Stimulated activated naive CD8-positive, alpha-beta T cell treated with anti-CD3 and anti-CD28 coated beads, Interleukin-15, Interleukin-2, amounts not matched to agents 100 ng/mL and 50 ng/mL, for 24 hours (primary cell): ENCODE results near the gene HAUS7.

Source experiments
- H3K27ac Mint-ChIP-seq: one replicate; pipeline ENCODE4 v1.8.0; 2021; ENCODE audit warnings: mild to moderate bottlenecking, mixed read lengths
- H3K27me3 Mint-ChIP-seq: one replicate; pipeline ENCODE4 v1.8.0; 2021; ENCODE audit warnings: mixed read lengths
- H3K36me3 Mint-ChIP-seq: one replicate; pipeline ENCODE4 v1.8.0; 2021; ENCODE audit warnings: low read depth, mixed read lengths
- H3K4me1 Mint-ChIP-seq: one replicate; pipeline ENCODE4 v1.8.0; 2021; ENCODE audit warnings: low read depth, mixed read lengths
- H3K4me3 Mint-ChIP-seq: one replicate; pipeline ENCODE4 v1.8.0; 2021; ENCODE audit warnings: mild to moderate bottlenecking, mixed read lengths
- H3K9me3 Mint-ChIP-seq: one replicate; pipeline ENCODE4 v1.8.0; 2021; ENCODE audit warnings: mixed read lengths

The HAUS7 gene

GRCh38 chrX:153445856-153446635, 24.3 kb downstream of the HAUS7 start, which contains the start of gene TREX2:
TSS of gene TREX2 (minus strand) at chrX:153446056. CDS start at chrX:153445430, 626 bp downstream.
- H3K4me3 Mint-ChIP-seq: no peak within 1 kb of the TSS

GRCh38 chrX:153445106-153445855, 25.1 kb downstream of the HAUS7 start:
- H3K27me3 Mint-ChIP-seq: no peaks in the 10 kb centered on the region
- H3K27ac Mint-ChIP-seq: no peak overlapping the region
- H3K36me3 Mint-ChIP-seq: no peaks in the 10 kb centered on the region
- no peak overlapping the region for H3K4me3 Mint-ChIP-seq
- H3K4me1 Mint-ChIP-seq: no peaks in the 10 kb centered on the region
- no peaks in the 10 kb centered on the region for H3K9me3 Mint-ChIP-seq

More at GRCh38 chrX:153445856-153446635, 24.3 kb downstream of the HAUS7 start, which contains the start of gene TREX2:
- peaks cover 1% of the 10 kb centered on the region for H3K36me3 Mint-ChIP-seq
- H3K4me1 Mint-ChIP-seq: no peaks in the 10 kb centered on the region
- H3K27ac Mint-ChIP-seq: no peak within 1 kb of the TSS
- H3K9me3 Mint-ChIP-seq: no peaks in the 10 kb centered on the region
- H3K27me3 Mint-ChIP-seq: no peaks in the 10 kb centered on the region

GRCh38 chrX:153444333-153445011, 25.9 kb downstream of the HAUS7 start:
- H3K27ac Mint-ChIP-seq: no peak overlapping the region
- H3K4me3 Mint-ChIP-seq: no peak overlapping the region
- H3K9me3 Mint-ChIP-seq: no peaks in the 10 kb centered on the region
- H3K4me1 Mint-ChIP-seq: no peaks in the 10 kb centered on the region
- no peaks in the 10 kb centered on the region for H3K36me3 Mint-ChIP-seq
- H3K27me3 Mint-ChIP-seq: no peaks in the 10 kb centered on the region

GRCh38 chrX:153443476-153444332, 26.7 kb downstream of the HAUS7 start:
- no peaks in the 10 kb centered on the region for H3K36me3 Mint-ChIP-seq
- H3K27me3 Mint-ChIP-seq: no peaks in the 10 kb centered on the region
- H3K9me3 Mint-ChIP-seq: no peaks in the 10 kb centered on the region
- H3K4me3 Mint-ChIP-seq: no peak overlapping the region
- H3K4me1 Mint-ChIP-seq: no peaks in the 10 kb centered on the region
- H3K27ac Mint-ChIP-seq: no peak overlapping the region

GRCh38 chrX:153442463-153442862, 27.9 kb downstream of the HAUS7 start:
- H3K9me3 Mint-ChIP-seq: no peaks in the 10 kb centered on the region
- H3K27ac Mint-ChIP-seq: no peak overlapping the region
- no peaks in the 10 kb centered on the region for H3K4me1 Mint-ChIP-seq
- no peaks in the 10 kb centered on the region for H3K27me3 Mint-ChIP-seq
- no peaks in the 10 kb centered on the region for H3K36me3 Mint-ChIP-seq
- no peak overlapping the region for H3K4me3 Mint-ChIP-seq

- H3K9me3 Mint-ChIP-seq: no peaks in the 10 kb centered on the region
- no peak overlapping the region for H3K4me3 Mint-ChIP-seq
- no peaks in the 10 kb centered on the region for H3K4me1 Mint-ChIP-seq
- H3K36me3 Mint-ChIP-seq: no peaks in the 10 kb centered on the region
- no peak overlapping the region for H3K27ac Mint-ChIP-seq
- no peaks in the 10 kb centered on the region for H3K27me3 Mint-ChIP-seq
Observed at GRCh38 chrX:153441981-153442380, 28.4 kb downstream of the HAUS7 start.

GRCh38 chrX:153441296-153441695, 29.1 kb downstream of the HAUS7 start:
- no peak overlapping the region for H3K4me3 Mint-ChIP-seq
- no peaks in the 10 kb centered on the region for H3K36me3 Mint-ChIP-seq
- H3K27me3 Mint-ChIP-seq: no peaks in the 10 kb centered on the region
- no peaks in the 10 kb centered on the region for H3K9me3 Mint-ChIP-seq
- H3K27ac Mint-ChIP-seq: no peak overlapping the region
- no peaks in the 10 kb centered on the region for H3K4me1 Mint-ChIP-seq

GRCh38 chrX:153440556-153441135, 29.7 kb downstream of the HAUS7 start:
- Mint-ChIP-seq H3K4me1 (no peaks in the 10 kb centered on the region), H3K27me3 (no peaks in the 10 kb centered on the region), H3K27ac (no peak overlapping the region), H3K4me3 (no peak overlapping the region), H3K9me3 (no peaks in the 10 kb centered on the region), H3K36me3 (no peaks in the 10 kb centered on the region)

GRCh38 chrX:153439977-153440376, 30.4 kb downstream of the HAUS7 start:
- Mint-ChIP-seq H3K4me3 (no peak overlapping the region), H3K4me1 (no peaks in the 10 kb centered on the region), H3K9me3 (no peaks in the 10 kb centered on the region), H3K27me3 (no peaks in the 10 kb centered on the region), H3K36me3 (no peaks in the 10 kb centered on the region), H3K27ac (no peak overlapping the region)

GRCh38 chrX:153438532-153438931, 31.8 kb downstream of the HAUS7 start:
- H3K9me3 Mint-ChIP-seq: no peaks in the 10 kb centered on the region
- no peak overlapping the region for H3K27ac Mint-ChIP-seq
- no peaks in the 10 kb centered on the region for H3K4me1 Mint-ChIP-seq
- H3K36me3 Mint-ChIP-seq: no peaks in the 10 kb centered on the region
- H3K4me3 Mint-ChIP-seq: no peak overlapping the region
- H3K27me3 Mint-ChIP-seq: no peaks in the 10 kb centered on the region

GRCh38 chrX:153435845-153436244, 34.5 kb downstream of the HAUS7 start:
- Mint-ChIP-seq H3K4me1 (no peaks in the 10 kb centered on the region), H3K27ac (no peak overlapping the region), H3K4me3 (no peak overlapping the region), H3K36me3 (no peaks in the 10 kb centered on the region), H3K27me3 (no peaks in the 10 kb centered on the region), H3K9me3 (no peaks in the 10 kb centered on the region)

- no peak overlapping the region for H3K27ac Mint-ChIP-seq
- no peaks in the 10 kb centered on the region for H3K27me3 Mint-ChIP-seq
- no peak overlapping the region for H3K4me3 Mint-ChIP-seq
- no peaks in the 10 kb centered on the region for H3K9me3 Mint-ChIP-seq
- no peaks in the 10 kb centered on the region for H3K4me1 Mint-ChIP-seq
- H3K36me3 Mint-ChIP-seq: no peaks in the 10 kb centered on the region
Observed at GRCh38 chrX:153434801-153435200, 35.6 kb downstream of the HAUS7 start.

- no peaks in the 10 kb centered on the region for H3K27me3 Mint-ChIP-seq
- H3K4me1 Mint-ChIP-seq: no peaks in the 10 kb centered on the region
- H3K4me3 Mint-ChIP-seq: no peak overlapping the region
- H3K9me3 Mint-ChIP-seq: no peaks in the 10 kb centered on the region
- H3K27ac Mint-ChIP-seq: no peak overlapping the region
- no peaks in the 10 kb centered on the region for H3K36me3 Mint-ChIP-seq
Observed at GRCh38 chrX:153433781-153434285, 36.5 kb downstream of the HAUS7 start.

GRCh38 chrX:153433161-153433680, 37.2 kb downstream of the HAUS7 start:
- Mint-ChIP-seq H3K27me3 (no peaks in the 10 kb centered on the region), H3K36me3 (no peaks in the 10 kb centered on the region), H3K27ac (no peak overlapping the region), H3K9me3 (no peaks in the 10 kb centered on the region), H3K4me1 (no peaks in the 10 kb centered on the region), H3K4me3 (no peak overlapping the region)
